WTC11 (cell line): ENCODE results near the gene RIN3.

ENCODE experiments used
- ATF2 ChIP-seq: sonication (generic); formaldehyde crosslinking; IDR thresholded peaks from 2 replicates; pipeline ENCODE4 v1.8.1; 2022; ENCODE audit warnings: low read depth, missing genetic modification reagents, borderline replicate concordance
- CREM ChIP-seq: sonication (generic); formaldehyde crosslinking; IDR thresholded peaks from 2 replicates; pipeline ENCODE4 v1.8.1; 2022; ENCODE audit warnings: mild to moderate bottlenecking, missing genetic modification reagents, moderate library complexity
- ELF4 ChIP-seq: sonication (generic); formaldehyde crosslinking; IDR thresholded peaks from 2 replicates; pipeline ENCODE4 v1.8.1; 2022; ENCODE audit warnings: low read depth, mild to moderate bottlenecking, moderate library complexity, missing genetic modification reagents
- FOXJ3 ChIP-seq: sonication (generic); formaldehyde crosslinking; IDR thresholded peaks from 2 replicates; pipeline ENCODE4 v1.9.0; 2021; ENCODE audit warnings: missing genetic modification reagents, mild to moderate bottlenecking, borderline replicate concordance
- NR3C1 ChIP-seq: sonication (generic); formaldehyde crosslinking; conservative IDR thresholded peaks from 2 replicates; pipeline ENCODE4 v1.8.1; 2023; ENCODE audit warnings: low read depth, mild to moderate bottlenecking, missing genetic modification reagents
- PREB ChIP-seq: sonication (generic); formaldehyde crosslinking; IDR thresholded peaks from 2 replicates; pipeline ENCODE4 v1.8.1; 2022; ENCODE audit warnings: mild to moderate bottlenecking, missing genetic modification reagents, moderate library complexity, borderline replicate concordance
- TF ChIP-seq, protein P1 (sequence below): fragments of 200-600 bp; IDR thresholded peaks from 2 replicates; pipeline ENCODE4 v1.8.0; 2022; ENCODE audit warnings: antibody characterized with exemption

- no peak for TF ChIP-seq ATF2 (CRISPR knock-in tag)
- TF ChIP-seq FOXJ3 (CRISPR knock-in tag), result no peak
- TF ChIP-seq, protein P1, sequence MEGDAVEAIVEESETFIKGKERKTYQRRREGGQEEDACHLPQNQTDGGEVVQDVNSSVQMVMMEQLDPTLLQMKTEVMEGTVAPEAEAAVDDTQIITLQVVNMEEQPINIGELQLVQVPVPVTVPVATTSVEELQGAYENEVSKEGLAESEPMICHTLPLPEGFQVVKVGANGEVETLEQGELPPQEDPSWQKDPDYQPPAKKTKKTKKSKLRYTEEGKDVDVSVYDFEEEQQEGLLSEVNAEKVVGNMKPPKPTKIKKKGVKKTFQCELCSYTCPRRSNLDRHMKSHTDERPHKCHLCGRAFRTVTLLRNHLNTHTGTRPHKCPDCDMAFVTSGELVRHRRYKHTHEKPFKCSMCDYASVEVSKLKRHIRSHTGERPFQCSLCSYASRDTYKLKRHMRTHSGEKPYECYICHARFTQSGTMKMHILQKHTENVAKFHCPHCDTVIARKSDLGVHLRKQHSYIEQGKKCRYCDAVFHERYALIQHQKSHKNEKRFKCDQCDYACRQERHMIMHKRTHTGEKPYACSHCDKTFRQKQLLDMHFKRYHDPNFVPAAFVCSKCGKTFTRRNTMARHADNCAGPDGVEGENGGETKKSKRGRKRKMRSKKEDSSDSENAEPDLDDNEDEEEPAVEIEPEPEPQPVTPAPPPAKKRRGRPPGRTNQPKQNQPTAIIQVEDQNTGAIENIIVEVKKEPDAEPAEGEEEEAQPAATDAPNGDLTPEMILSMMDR, result no peak
- no peak for TF ChIP-seq ELF4 (CRISPR knock-in tag)
- no peak for TF ChIP-seq CREM
- TF ChIP-seq NR3C1 (CRISPR knock-in tag), result no peak
- no peak for TF ChIP-seq PREB (CRISPR knock-in tag)
Observed at GRCh38 chr14:92501891-92502351, 11.7 kb upstream of the RIN3 start.
